CD4-positive, alpha-beta memory T cell (primary cell): Measurements from ENCODE around the gene VWC2. TPM values are rescaled to one million over a fixed set of nuclear protein-coding genes. Genes with fewer than 3 reads are reported as not detected.

Source experiments
- CTCF ChIA-PET: fragments of 350-600 bp; sonication (Branson Sonifier 250); formaldehyde crosslinking; loops from one replicate; lab custom pipeline; 2021; ENCODE audit warnings: inconsistent platforms; ENCODE audit not compliant: partially characterized antibody; lab: Charles Lee
- POLR2A ChIA-PET: fragments of 350-600 bp; sonication (Branson Sonifier 250); formaldehyde crosslinking; loops from one replicate; lab custom pipeline; 2021; ENCODE audit not compliant: partially characterized antibody; lab: Charles Lee
- DNase-seq, 5 donors: peaks; one replicate each; pipeline versions ENCODE4 v3.0.0 to v3.0.0-alpha.2; 2020 to 2022; ENCODE audit warnings: mixed read lengths in 1 of 5
- H3K27ac ChIP-seq: one replicate; pipeline ENCODE4 v1.7.0; 2013; ENCODE audit warnings: low read depth, low read length
- H3K27me3 ChIP-seq: 2 replicates; pipeline ENCODE4 v1.7.0; 2013; ENCODE audit warnings: mild to moderate bottlenecking, low read length, moderate library complexity; ENCODE audit not compliant: insufficient read depth
- H3K36me3 ChIP-seq: 2 replicates; pipeline ENCODE4 v1.7.0; 2013; ENCODE audit warnings: mild to moderate bottlenecking, low read length, moderate library complexity; ENCODE audit not compliant: insufficient read depth
- H3K4me1 ChIP-seq: 2 replicates; pipeline ENCODE4 v1.7.0; 2013; ENCODE audit warnings: mild to moderate bottlenecking, low read length, moderate library complexity; ENCODE audit not compliant: insufficient read depth
- H3K4me3 ChIP-seq, 2 donors: one replicate each; pipeline ENCODE4 v1.7.0; 2013; ENCODE audit warnings: low read length in 2 of 2, mild to moderate bottlenecking in 1 of 2
- H3K9me3 ChIP-seq, 2 donors: one replicate each; pipeline ENCODE4 v1.7.0; 2013; ENCODE audit warnings: low read length in 2 of 2, control low read depth in 1 of 2; ENCODE audit not compliant: control insufficient read depth in 1 of 2
- H3K27ac Mint-ChIP-seq, 7 donors: one replicate each; pipeline ENCODE4 v1.8.0; 2020 to 2021; ENCODE audit warnings: mixed read lengths in 7 of 7, mild to moderate bottlenecking in 6 of 7, inconsistent platforms in 3 of 7, moderate library complexity in 3 of 7
- H3K27me3 Mint-ChIP-seq, 2 donors: one replicate each; pipeline ENCODE4 v1.8.0; 2020 to 2021; ENCODE audit warnings: mixed read lengths in 2 of 2
- H3K36me3 Mint-ChIP-seq, 2 donors: one replicate each; pipeline ENCODE4 v1.8.0; 2020 to 2021; ENCODE audit warnings: mixed read lengths in 2 of 2, inconsistent platforms in 1 of 2, mild to moderate bottlenecking in 1 of 2
- H3K4me1 Mint-ChIP-seq, 4 donors: one replicate each; pipeline ENCODE4 v1.8.0; 2020 to 2021; ENCODE audit warnings: mixed read lengths in 4 of 4, mild to moderate bottlenecking in 1 of 4
- H3K4me3 Mint-ChIP-seq, 8 donors: one replicate each; pipeline ENCODE4 v1.8.0; 2020 to 2021; ENCODE audit warnings: mixed read lengths in 8 of 8, mild to moderate bottlenecking in 7 of 8, moderate library complexity in 6 of 8, inconsistent platforms in 3 of 8
- H3K9me3 Mint-ChIP-seq, 8 donors: one replicate each; pipeline ENCODE4 v1.8.0; 2020 to 2021; ENCODE audit warnings: mixed read lengths in 8 of 8, mild to moderate bottlenecking in 5 of 8, inconsistent platforms in 3 of 8, moderate library complexity in 1 of 8
- intact Hi-C: fragments of 100-400 bp; cut with micrococcal nuclease; formaldehyde crosslinking; loops from one replicate; pipeline ENCODE4 v1.15.1; 2023
- polyA plus RNA-seq, 2 donors: library from polyadenylated mRNA; unstranded; fragments of 300-500 nt; fragmentation: Illumina TruSeq; gene quantifications; one replicate each; pipeline ENCODE4 v1.2.3, GENCODE V29; 2021
- total RNA-seq, 2 experiments: library from RNA; stranded (reverse); gene quantifications; one replicate each; pipeline ENCODE4 v1.2.3, GENCODE V29; 2021

VWC2 gene
- total and polyA plus RNA-seq, 4 experiments from 2014 or later, result not detected

- Histone ChIP-seq H3K27ac (no peak overlapping the region), H3K4me1 (no peaks in the 10 kb centered on the region), H3K27me3 (no peaks in the 10 kb centered on the region), H3K36me3 (no peaks in the 10 kb centered on the region), H3K4me3 (no peak overlapping the region), H3K9me3 (no peaks in the 10 kb centered on the region)
- Mint-ChIP-seq H3K9me3 (peaks cover 0 to 6% (median 0%) of the 10 kb centered on the region in 8 donors), H3K36me3 (no peaks in the 10 kb centered on the region), H3K4me3 (no peak overlapping the region), H3K27ac (no peak overlapping the region), H3K27me3 (peaks cover 0 to 2% of the 10 kb centered on the region in 2 donors), H3K4me1 (no peaks in the 10 kb centered on the region)
- intact Hi-C loops, result no loop called here
- no peak for DNase-seq
- CTCF ChIA-PET, result no interaction called here
- POLR2A ChIA-PET, result no interaction called here
Observed at GRCh38 chr7:49893131-49893530, 119.7 kb downstream of the VWC2 start.

- no peaks in the 10 kb centered on the region for H3K27me3 ChIP-seq
- Mint-ChIP-seq H3K4me1 (no peaks in the 10 kb centered on the region), H3K27me3 (peaks cover 0 to 2% of the 10 kb centered on the region in 2 donors), H3K27ac (no peak overlapping the region), H3K9me3 (peaks cover 0 to 6% (median 0%) of the 10 kb centered on the region in 8 donors), H3K4me3 (no peak overlapping the region), H3K36me3 (no peaks in the 10 kb centered on the region)
- POLR2A ChIA-PET, result no interaction called here
- H3K4me3 ChIP-seq, result no peak overlapping the region
- CTCF ChIA-PET, result no interaction called here
- intact Hi-C loops, result no loop called here
- no peaks in the 10 kb centered on the region for H3K36me3 ChIP-seq
- no peaks in the 10 kb centered on the region for H3K4me1 ChIP-seq
- no peak overlapping the region for H3K27ac ChIP-seq
- H3K9me3 ChIP-seq, result no peaks in the 10 kb centered on the region
- DNase-seq, result no peak
Observed at GRCh38 chr7:49894543-49894942, 121.1 kb downstream of the VWC2 start.

GRCh38 chr7:49911909-49912308, 138.5 kb downstream of the VWC2 start:
- intact Hi-C loops, result no loop called here
- no peaks in the 10 kb centered on the region for H3K4me1 ChIP-seq
- H3K4me3 ChIP-seq, result no peak overlapping the region
- H3K36me3 Mint-ChIP-seq, result no peaks in the 10 kb centered on the region
- no peak overlapping the region for H3K27ac ChIP-seq
- no peaks in the 10 kb centered on the region for H3K4me1 Mint-ChIP-seq
- no peaks in the 10 kb centered on the region for H3K9me3 ChIP-seq
- ChIA-PET CTCF (no interaction called here), POLR2A (no interaction called here)
- H3K27me3 ChIP-seq, result no peaks in the 10 kb centered on the region
- peaks cover 0 to 1% of the 10 kb centered on the region in 2 donors for H3K27me3 Mint-ChIP-seq
- no peak overlapping the region for H3K27ac Mint-ChIP-seq
- H3K9me3 Mint-ChIP-seq, result peaks cover 0 to 5% (median 0%) of the 10 kb centered on the region in 8 donors
- H3K36me3 ChIP-seq, result no peaks in the 10 kb centered on the region
- no peak overlapping the region for H3K4me3 Mint-ChIP-seq
- DNase-seq, result no peak

GRCh38 chr7:49926720-49927119, 153.3 kb downstream of the VWC2 start:
- Mint-ChIP-seq H3K9me3 (peaks cover 0 to 27% (median 18%) of the 10 kb centered on the region in 8 donors), H3K27ac (no peak overlapping the region), H3K36me3 (peaks cover 0 to 1% of the 10 kb centered on the region in 2 donors), H3K27me3 (no peaks in the 10 kb centered on the region), H3K4me3 (no peak overlapping the region), H3K4me1 (no peaks in the 10 kb centered on the region)
- intact Hi-C loops, result no loop called here
- H3K4me3 ChIP-seq, result no peak overlapping the region
- CTCF ChIA-PET, result no interaction called here
- H3K27ac ChIP-seq, result no peak overlapping the region
- no peaks in the 10 kb centered on the region for H3K4me1 ChIP-seq
- peaks cover 0 to under 1% of the 10 kb centered on the region in 2 donors for H3K9me3 ChIP-seq
- DNase-seq, result no peak
- POLR2A ChIA-PET, result no interaction called here
- H3K36me3 ChIP-seq, result no peaks in the 10 kb centered on the region
- H3K27me3 ChIP-seq, result no peaks in the 10 kb centered on the region

GRCh38 chr7:49927631-49928030, 154.2 kb downstream of the VWC2 start:
- POLR2A ChIA-PET, result no interaction called here
- H3K4me3 ChIP-seq, result no peak overlapping the region
- Mint-ChIP-seq H3K4me3 (no peak overlapping the region), H3K4me1 (no peaks in the 10 kb centered on the region), H3K27ac (no peak overlapping the region), H3K36me3 (peaks cover 0 to 1% of the 10 kb centered on the region in 2 donors), H3K9me3 (peaks cover 0 to 36% (median 26%) of the 10 kb centered on the region in 8 donors), H3K27me3 (no peaks in the 10 kb centered on the region)
- no peaks in the 10 kb centered on the region for H3K27me3 ChIP-seq
- H3K9me3 ChIP-seq, result peaks cover 0 to 5% of the 10 kb centered on the region in 2 donors
- H3K36me3 ChIP-seq, result no peaks in the 10 kb centered on the region
- no peak overlapping the region for H3K27ac ChIP-seq
- intact Hi-C loops, result no loop called here
- no peaks in the 10 kb centered on the region for H3K4me1 ChIP-seq
- CTCF ChIA-PET, result no interaction called here
- no peak for DNase-seq

GRCh38 chr7:49928787-49929186, 155.3 kb downstream of the VWC2 start:
- Mint-ChIP-seq H3K27me3 (no peaks in the 10 kb centered on the region), H3K4me1 (no peaks in the 10 kb centered on the region), H3K27ac (no peak overlapping the region), H3K4me3 (no peak overlapping the region), H3K36me3 (peaks cover 0 to 2% of the 10 kb centered on the region in 2 donors), H3K9me3 (peaks cover 2 to 39% (median 28%) of the 10 kb centered on the region in 8 donors)
- no peak for DNase-seq
- peaks cover 0 to 5% of the 10 kb centered on the region in 2 donors for H3K9me3 ChIP-seq
- CTCF ChIA-PET, result no interaction called here
- H3K4me3 ChIP-seq, result no peak overlapping the region
- POLR2A ChIA-PET, result no interaction called here
- H3K36me3 ChIP-seq, result no peaks in the 10 kb centered on the region
- H3K4me1 ChIP-seq, result no peaks in the 10 kb centered on the region
- intact Hi-C loops, result no loop called here
- H3K27ac ChIP-seq, result no peak overlapping the region
- H3K27me3 ChIP-seq, result no peaks in the 10 kb centered on the region

GRCh38 chr7:49931627-49932026, 158.2 kb downstream of the VWC2 start:
- Mint-ChIP-seq H3K4me1 (no peaks in the 10 kb centered on the region), H3K27ac (no peak overlapping the region), H3K36me3 (peaks cover 0 to 2% of the 10 kb centered on the region in 2 donors), H3K27me3 (no peaks in the 10 kb centered on the region), H3K9me3 (peaks cover 2 to 39% (median 28%) of the 10 kb centered on the region in 8 donors), H3K4me3 (no peak overlapping the region)
- ChIA-PET POLR2A (no interaction called here), CTCF (no interaction called here)
- H3K36me3 ChIP-seq, result no peaks in the 10 kb centered on the region
- no peaks in the 10 kb centered on the region for H3K27me3 ChIP-seq
- no peak for DNase-seq
- no peaks in the 10 kb centered on the region for H3K4me1 ChIP-seq
- H3K27ac ChIP-seq, result no peak overlapping the region
- H3K4me3 ChIP-seq, result no peak overlapping the region
- intact Hi-C loops, result no loop called here
- H3K9me3 ChIP-seq, result peaks cover 0 to 5% of the 10 kb centered on the region in 2 donors

GRCh38 chr7:49937608-49938007, 164.2 kb downstream of the VWC2 start:
- H3K36me3 ChIP-seq, result no peaks in the 10 kb centered on the region
- H3K9me3 ChIP-seq, result no peaks in the 10 kb centered on the region
- Mint-ChIP-seq H3K4me1 (no peaks in the 10 kb centered on the region), H3K9me3 (peaks cover 2 to 15% (median 5%) of the 10 kb centered on the region in 8 donors), H3K27ac (no peak overlapping the region), H3K4me3 (no peak overlapping the region), H3K27me3 (peaks cover 0 to 4% of the 10 kb centered on the region in 2 donors), H3K36me3 (peaks cover 0 to 3% of the 10 kb centered on the region in 2 donors)
- CTCF ChIA-PET, result no interaction called here
- no peaks in the 10 kb centered on the region for H3K4me1 ChIP-seq
- POLR2A ChIA-PET, result no interaction called here
- DNase-seq, result no peak
- H3K4me3 ChIP-seq, result no peak overlapping the region
- intact Hi-C loops, result no loop called here
- no peaks in the 10 kb centered on the region for H3K27me3 ChIP-seq
- H3K27ac ChIP-seq, result no peak overlapping the region
